GM12892 (cell line): Measurements from ENCODE around the gene MUC2.

Experiments
- POLR2A ChIP-seq: IDR thresholded peaks from 2 replicates; pipeline ENCODE4 v1.6.1; 2011; ENCODE audit warnings: low read depth, low read length, control low read depth
- TAF1 ChIP-seq: IDR thresholded peaks from 2 replicates; pipeline ENCODE4 v1.6.1; 2011; ENCODE audit warnings: low read depth, mild to moderate bottlenecking, control low read depth, low read length, borderline replicate concordance

GRCh38 chr11:1073851-1074243 is 827 bp upstream of the MUC2 start:
- TF ChIP-seq TAF1 (no peak), POLR2A (no peak)
